ENCODE results near the gene APMAP.

The APMAP gene

DNA sequence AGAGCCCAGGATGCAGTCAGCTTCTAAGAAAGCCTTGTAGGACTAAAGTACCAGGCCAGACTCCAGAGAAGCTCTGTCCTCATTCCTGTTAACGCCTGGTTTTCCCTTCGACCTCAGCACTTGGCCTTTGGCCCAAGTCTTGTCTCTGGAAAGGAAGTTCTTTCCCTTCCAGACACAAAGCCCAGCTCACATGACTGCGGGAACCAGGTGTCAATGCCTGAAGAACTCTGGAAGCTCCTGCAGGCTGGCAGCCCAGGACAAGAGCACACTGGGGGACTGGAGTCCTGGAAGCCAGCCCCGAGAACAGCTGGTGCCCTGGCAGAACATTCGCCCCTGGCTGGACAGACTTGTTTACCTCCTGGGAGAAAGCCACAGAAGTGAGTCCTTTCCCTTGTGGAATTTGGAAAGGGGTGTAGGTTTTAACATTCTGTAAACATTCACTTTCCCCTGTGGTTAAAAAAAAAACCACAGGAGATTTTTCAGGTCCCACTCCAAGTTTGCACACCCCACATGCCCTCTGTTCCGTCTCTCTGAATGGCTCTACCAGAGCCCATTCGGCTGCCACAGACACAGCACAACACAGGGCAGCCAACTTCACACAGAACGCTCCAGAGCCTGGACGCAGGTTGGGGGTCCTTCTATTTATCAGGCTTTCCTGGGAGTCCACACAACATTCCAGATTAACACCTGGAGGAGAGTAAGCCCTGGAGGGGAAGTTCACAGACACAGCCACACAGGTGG is 47.3 kb upstream of the APMAP start:
- H3K27ac ChIP-seq (ENCODE audit: extremely low read depth, low read depth, low read length), result no peak overlapping the region
- H3K36me3 ChIP-seq (ENCODE audit: control insufficient read depth in 2 of 2, insufficient read depth in 1 of 2, low read length in 2 of 2), result no peaks in the 10 kb centered on the region
- H3K9me3 ChIP-seq (ENCODE audit: control insufficient read depth, insufficient read depth, low read depth, low read length), result no peaks in the 10 kb centered on the region
- no peak overlapping the region for H3K4me3 ChIP-seq (ENCODE audit: low read depth, low read length)
- TF ChIP-seq PRDM1 (tag by site-specific recombination; IDR thresholded peaks at IDR 0.05), result peak; percentile 61
- TF ChIP-seq ZNF830 (tag by site-specific recombination; IDR thresholded peaks at IDR 0.05; ENCODE audit: low read depth), result no peak
- no peak for TF ChIP-seq ZNF510 (tag by site-specific recombination; IDR thresholded peaks at IDR 0.05; ENCODE audit: insufficient replicate concordance)
- TF ChIP-seq ZNF404 (tag by site-specific recombination; IDR thresholded peaks at IDR 0.05), result no peak
- TF ChIP-seq ZNF112 (tag by site-specific recombination; IDR thresholded peaks at IDR 0.05), result no peak
- no peak for TF ChIP-seq ZFP3 (tag by site-specific recombination; IDR thresholded peaks at IDR 0.05; ENCODE audit: low read depth)
- no peaks in the 10 kb centered on the region for H3K4me1 ChIP-seq (ENCODE audit: control insufficient read depth, insufficient read depth, low read length)
- CTCF ChIA-PET, result no interaction called here
- POLR2A ChIA-PET, result no interaction called here

DNA sequence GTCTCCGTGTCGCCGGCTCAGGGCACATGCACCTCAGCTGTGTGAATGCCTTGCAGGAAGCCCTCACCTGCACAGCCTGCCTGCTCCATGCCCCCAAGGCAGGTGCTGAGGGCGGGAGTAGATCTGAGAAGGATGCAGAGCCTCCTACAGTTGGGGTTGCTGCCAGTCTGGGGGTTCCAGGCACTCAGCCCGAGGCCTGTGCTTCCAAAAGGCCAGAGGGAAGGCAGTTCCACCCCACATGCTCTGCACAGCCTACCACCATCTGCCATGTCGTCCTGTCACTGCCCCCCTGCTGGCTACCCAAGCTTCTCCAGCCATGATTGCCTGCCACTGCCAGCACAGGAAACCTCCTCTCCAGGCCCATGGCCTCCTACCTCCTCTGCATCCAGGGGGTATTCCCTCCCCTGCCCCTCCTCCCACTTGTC is 46.1 kb upstream of the APMAP start:
- Histone ChIP-seq H3K9me3 (ENCODE audit: control insufficient read depth, insufficient read depth, low read depth, low read length) (no peaks in the 10 kb centered on the region), H3K27ac (ENCODE audit: extremely low read depth, low read depth, low read length) (no peak overlapping the region), H3K4me3 (ENCODE audit: low read depth, low read length) (no peak overlapping the region), H3K4me1 (ENCODE audit: control insufficient read depth, insufficient read depth, low read length) (no peaks in the 10 kb centered on the region), H3K36me3 (ENCODE audit: control insufficient read depth in 2 of 2, insufficient read depth in 1 of 2, low read length in 2 of 2) (no peaks in the 10 kb centered on the region)
- TF ChIP-seq ZNF341 (tag by site-specific recombination; IDR thresholded peaks at IDR 0.05; ENCODE audit: low read depth) (0 out of 2 replicates have a peak, but pooled peaks have one; percentile 12), EGR2 (tag by site-specific recombination; IDR thresholded peaks at IDR 0.05; ENCODE audit: low read depth) (0 out of 2 replicates have a peak, but pooled peaks have one; percentile 9), SCRT2 (tag by site-specific recombination; IDR thresholded peaks at IDR 0.05) (no peak), ZNF600 (tag by site-specific recombination; IDR thresholded peaks at IDR 0.05) (0 out of 2 replicates have a peak, but pooled peaks have one; percentile 17), ZIC2 (tag by site-specific recombination; IDR thresholded peaks at IDR 0.05) (peak; percentile 75), GLIS1 (tag by site-specific recombination; IDR thresholded peaks at IDR 0.05) (peak; percentile 77)
- POLR2A ChIA-PET, result no interaction called here
- CTCF ChIA-PET, result no interaction called here

DNA sequence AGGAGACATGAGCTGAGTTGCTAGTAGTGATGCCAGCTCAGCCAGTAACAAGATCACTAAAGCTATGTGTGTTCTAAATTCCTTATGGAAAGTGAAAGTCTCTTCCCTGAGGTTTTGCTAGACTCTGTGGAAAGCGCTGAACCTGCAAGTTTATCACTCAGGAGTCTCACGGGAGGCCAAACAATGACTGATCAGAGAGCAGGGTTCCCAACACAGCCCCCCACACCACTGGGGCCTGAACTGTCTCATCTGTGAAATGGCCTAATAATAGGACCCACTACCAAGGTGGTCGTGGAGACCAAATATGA is 45.5 kb upstream of the APMAP start:
- no peak overlapping the region for H3K27ac ChIP-seq (ENCODE audit: extremely low read depth, low read depth, low read length)

More for the DNA sequence above, 45.5 kb upstream of the APMAP start:
- ChIA-PET POLR2A (no interaction called here), CTCF (interaction anchor here (0.8 kb wide), 1 partner anchor 9 kb away, joined by 3 read pairs; no protein-coding TSS in a partner anchor)
- TF ChIP-seq BCL11B (tag by site-specific recombination; IDR thresholded peaks at IDR 0.05; ENCODE audit: low read depth) (no peak), ZNF792 (tag by site-specific recombination; IDR thresholded peaks at IDR 0.05) (no peak), SCRT1 (tag by site-specific recombination; IDR thresholded peaks at IDR 0.05; ENCODE audit: borderline replicate concordance) (no peak), SETDB1 (IDR thresholded peaks at IDR 0.05; ENCODE audit: insufficient read length, low read length) (no peak), ZNF76 (tag by site-specific recombination; IDR thresholded peaks at IDR 0.05; ENCODE audit: borderline replicate concordance, low read depth) (no peak)
- TF ChIP-seq, protein P1, sequence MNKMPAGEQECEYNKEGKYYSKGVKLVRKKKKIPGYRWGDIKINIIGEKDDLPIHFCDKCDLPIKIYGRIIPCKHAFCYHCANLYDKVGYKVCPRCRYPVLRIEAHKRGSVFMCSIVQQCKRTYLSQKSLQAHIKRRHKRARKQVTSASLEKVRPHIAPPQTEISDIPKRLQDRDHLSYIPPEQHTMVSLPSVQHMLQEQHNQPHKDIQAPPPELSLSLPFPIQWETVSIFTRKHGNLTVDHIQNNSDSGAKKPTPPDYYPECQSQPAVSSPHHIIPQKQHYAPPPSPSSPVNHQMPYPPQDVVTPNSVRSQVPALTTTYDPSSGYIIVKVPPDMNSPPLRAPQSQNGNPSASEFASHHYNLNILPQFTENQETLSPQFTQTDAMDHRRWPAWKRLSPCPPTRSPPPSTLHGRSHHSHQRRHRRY (tag by site-specific recombination; IDR thresholded peaks at IDR 0.05), result no peak
- TF ChIP-seq, protein P2, sequence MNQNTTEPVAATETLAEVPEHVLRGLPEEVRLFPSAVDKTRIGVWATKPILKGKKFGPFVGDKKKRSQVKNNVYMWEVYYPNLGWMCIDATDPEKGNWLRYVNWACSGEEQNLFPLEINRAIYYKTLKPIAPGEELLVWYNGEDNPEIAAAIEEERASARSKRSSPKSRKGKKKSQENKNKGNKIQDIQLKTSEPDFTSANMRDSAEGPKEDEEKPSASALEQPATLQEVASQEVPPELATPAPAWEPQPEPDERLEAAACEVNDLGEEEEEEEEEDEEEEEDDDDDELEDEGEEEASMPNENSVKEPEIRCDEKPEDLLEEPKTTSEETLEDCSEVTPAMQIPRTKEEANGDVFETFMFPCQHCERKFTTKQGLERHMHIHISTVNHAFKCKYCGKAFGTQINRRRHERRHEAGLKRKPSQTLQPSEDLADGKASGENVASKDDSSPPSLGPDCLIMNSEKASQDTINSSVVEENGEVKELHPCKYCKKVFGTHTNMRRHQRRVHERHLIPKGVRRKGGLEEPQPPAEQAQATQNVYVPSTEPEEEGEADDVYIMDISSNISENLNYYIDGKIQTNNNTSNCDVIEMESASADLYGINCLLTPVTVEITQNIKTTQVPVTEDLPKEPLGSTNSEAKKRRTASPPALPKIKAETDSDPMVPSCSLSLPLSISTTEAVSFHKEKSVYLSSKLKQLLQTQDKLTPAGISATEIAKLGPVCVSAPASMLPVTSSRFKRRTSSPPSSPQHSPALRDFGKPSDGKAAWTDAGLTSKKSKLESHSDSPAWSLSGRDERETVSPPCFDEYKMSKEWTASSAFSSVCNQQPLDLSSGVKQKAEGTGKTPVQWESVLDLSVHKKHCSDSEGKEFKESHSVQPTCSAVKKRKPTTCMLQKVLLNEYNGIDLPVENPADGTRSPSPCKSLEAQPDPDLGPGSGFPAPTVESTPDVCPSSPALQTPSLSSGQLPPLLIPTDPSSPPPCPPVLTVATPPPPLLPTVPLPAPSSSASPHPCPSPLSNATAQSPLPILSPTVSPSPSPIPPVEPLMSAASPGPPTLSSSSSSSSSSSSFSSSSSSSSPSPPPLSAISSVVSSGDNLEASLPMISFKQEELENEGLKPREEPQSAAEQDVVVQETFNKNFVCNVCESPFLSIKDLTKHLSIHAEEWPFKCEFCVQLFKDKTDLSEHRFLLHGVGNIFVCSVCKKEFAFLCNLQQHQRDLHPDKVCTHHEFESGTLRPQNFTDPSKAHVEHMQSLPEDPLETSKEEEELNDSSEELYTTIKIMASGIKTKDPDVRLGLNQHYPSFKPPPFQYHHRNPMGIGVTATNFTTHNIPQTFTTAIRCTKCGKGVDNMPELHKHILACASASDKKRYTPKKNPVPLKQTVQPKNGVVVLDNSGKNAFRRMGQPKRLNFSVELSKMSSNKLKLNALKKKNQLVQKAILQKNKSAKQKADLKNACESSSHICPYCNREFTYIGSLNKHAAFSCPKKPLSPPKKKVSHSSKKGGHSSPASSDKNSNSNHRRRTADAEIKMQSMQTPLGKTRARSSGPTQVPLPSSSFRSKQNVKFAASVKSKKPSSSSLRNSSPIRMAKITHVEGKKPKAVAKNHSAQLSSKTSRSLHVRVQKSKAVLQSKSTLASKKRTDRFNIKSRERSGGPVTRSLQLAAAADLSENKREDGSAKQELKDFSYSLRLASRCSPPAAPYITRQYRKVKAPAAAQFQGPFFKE (tag by site-specific recombination; IDR thresholded peaks at IDR 0.05; ENCODE audit: borderline replicate concordance), result no peak
- TF ChIP-seq, protein P3, sequence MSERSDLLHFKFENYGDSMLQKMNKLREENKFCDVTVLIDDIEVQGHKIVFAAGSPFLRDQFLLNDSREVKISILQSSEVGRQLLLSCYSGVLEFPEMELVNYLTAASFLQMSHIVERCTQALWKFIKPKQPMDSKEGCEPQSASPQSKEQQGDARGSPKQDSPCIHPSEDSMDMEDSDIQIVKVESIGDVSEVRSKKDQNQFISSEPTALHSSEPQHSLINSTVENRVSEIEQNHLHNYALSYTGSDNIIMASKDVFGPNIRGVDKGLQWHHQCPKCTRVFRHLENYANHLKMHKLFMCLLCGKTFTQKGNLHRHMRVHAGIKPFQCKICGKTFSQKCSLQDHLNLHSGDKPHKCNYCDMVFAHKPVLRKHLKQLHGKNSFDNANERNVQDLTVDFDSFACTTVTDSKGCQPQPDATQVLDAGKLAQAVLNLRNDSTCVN (tag by site-specific recombination; optimal IDR thresholded peaks at IDR 0.05), result no peak
- Histone ChIP-seq H3K4me3 (ENCODE audit: low read depth, low read length) (no peak overlapping the region), H3K36me3 (ENCODE audit: control insufficient read depth in 2 of 2, insufficient read depth in 1 of 2, low read length in 2 of 2) (no peaks in the 10 kb centered on the region), H3K9me3 (ENCODE audit: control insufficient read depth, insufficient read depth, low read depth, low read length) (no peaks in the 10 kb centered on the region), H3K4me1 (ENCODE audit: control insufficient read depth, insufficient read depth, low read length) (peaks cover 2% of the 10 kb centered on the region)

Measured in HEK293 (cell line).